HG03060 (cell line): ENCODE results near the gene SEL1L.
"Not testable (repeated sequence)": the region's sequence is repeated elsewhere in the genome, so short reads cannot be mapped to it uniquely, and the experiment has no call there.

ENCODE experiments used
- ATAC-seq: cut with Tn5 transposase; IDR thresholded peaks from one replicate; pipeline ENCODE4 v1.9.1; 2021; ENCODE audit warnings: low read depth, moderate number of reproducible peaks; ENCODE audit not compliant: unreplicated experiment

The SEL1L gene

GRCh38 chr14:81476816-81477215 lies 56.8 kb downstream of the SEL1L start:
- ATAC-seq: no peak

- no peak for ATAC-seq
These were observed 58.8 kb downstream of the SEL1L start for GRCh38 chr14:81474685-81475324.

GRCh38 chr14:81474148-81474492 lies 59.5 kb downstream of the SEL1L start:
- peak; percentile 39 for ATAC-seq

GRCh38 chr14:81473456-81474147 lies 60.1 kb downstream of the SEL1L start:
- peak; percentile 22 for ATAC-seq

- no peak for ATAC-seq
These were observed 61.4 kb downstream of the SEL1L start for GRCh38 chr14:81472096-81472800.

GRCh38 chr14:81471062-81471461 lies 62.6 kb downstream of the SEL1L start:
- ATAC-seq: no peak

DNA sequence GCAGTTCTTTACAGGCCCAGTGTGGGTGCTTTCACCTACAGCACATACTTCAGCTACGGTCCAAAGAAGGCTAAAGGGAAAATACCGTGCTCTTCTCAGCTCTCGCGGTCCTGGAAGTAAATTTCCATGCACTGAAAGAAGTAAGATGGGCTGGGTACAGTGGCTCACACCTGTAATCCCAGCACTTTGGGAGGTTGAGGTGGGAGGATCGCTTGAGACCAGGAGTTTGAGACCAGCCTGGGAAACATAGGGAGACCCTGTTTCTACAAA lies 63.2 kb downstream of the SEL1L start:
- ATAC-seq: peak; percentile 21

DNA sequence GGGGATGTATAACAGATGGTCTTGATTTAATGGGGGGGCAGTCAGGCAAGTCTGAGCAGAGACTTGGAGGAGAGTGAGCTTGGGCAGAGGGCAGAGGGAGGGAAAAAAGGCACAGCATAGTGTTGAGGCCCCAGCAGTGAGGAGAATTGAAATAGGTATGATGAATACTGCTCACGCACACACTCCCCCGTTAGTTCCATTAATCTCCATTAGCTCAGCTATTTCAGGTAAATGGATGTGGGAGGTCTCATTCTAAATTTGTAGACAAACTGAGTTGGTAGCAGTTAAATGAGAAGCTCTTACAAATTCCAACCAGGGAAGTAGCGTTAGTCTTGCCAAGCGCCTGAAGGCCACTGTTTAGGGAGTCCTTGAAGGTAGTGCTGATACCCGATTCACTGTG lies 66.8 kb downstream of the SEL1L start:
- ATAC-seq: no peak

DNA sequence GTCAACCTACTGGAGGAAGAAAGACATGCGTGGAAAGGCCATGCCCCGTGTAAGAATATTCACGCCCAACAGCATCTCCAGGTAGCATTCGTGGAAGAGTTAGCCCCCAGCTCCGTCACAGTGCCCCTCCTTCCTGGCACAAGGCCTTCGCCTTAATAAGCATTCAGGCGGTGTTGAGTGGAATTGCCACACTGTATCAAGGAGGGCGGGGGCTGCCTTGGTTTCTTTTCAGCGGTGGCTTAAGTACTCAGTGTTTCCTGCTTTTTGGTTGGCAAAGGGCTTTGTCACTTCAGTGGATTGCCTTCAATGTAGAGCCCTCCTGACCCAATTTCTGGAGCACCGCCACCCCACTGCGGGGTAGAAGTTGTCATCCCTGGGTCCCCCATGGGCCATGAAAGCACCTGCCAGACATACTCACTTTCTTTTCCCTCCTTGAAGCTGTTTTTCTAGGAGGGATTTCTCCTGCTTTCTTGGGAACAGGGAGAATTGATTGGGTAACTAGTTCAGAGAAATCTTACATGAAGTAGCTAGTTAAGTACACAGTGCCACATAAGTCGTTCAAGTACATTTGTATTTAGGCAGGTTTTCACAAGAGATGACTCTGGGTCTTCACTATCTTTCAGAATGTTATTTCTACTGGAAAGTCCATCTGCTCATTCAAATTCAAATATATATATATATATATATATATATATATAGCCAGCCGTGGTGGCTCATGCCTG lies 68.0 kb downstream of the SEL1L start:
- ATAC-seq: no peak

DNA sequence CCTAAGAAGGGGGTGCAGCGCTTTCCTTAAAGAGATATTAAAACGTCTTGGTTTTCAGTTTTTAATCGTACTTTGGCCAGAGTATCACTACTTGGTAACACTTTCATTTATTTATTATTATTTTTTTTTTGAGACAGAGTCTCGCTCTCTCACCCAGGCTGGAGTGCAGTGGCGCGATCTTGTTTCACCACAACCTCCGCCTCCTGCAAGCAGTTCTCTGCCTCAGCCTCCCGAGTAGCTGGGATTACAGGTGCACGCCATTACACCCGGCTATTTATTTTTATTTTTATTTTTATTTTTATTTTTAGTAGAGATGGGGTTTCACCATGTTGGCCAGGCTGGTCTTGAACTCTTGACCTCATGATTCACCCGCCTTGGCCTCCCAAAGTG lies 68.7 kb downstream of the SEL1L start:
- ATAC-seq: not testable (repeated sequence)

- ATAC-seq: no peak
These were observed 69.2 kb downstream of the SEL1L start for GRCh38 chr14:81464253-81465002.

DNA sequence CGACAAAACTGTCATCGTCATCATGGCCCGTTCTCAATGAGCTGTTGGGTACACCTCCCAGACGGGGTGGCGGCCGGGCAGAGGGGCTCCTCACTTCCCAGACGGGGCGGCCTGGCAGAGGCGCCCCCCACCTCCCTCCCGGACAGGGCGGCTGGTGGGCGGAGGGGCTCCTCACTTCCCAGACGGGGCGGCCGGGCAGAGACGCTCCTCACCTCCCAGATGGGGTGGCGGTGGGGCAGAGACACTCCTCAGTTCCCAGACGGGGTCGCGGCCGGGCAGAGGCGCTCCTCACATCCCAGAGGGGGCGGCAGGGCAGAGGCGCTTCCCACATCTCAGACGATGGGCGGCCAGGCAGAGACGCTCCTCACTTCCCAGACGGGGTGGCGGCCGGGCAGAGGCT lies 71.3 kb downstream of the SEL1L start:
- not testable (repeated sequence) for ATAC-seq

- ATAC-seq: no peak
These were observed 73.7 kb downstream of the SEL1L start for GRCh38 chr14:81459912-81460311.

GRCh38 chr14:81458352-81458751 lies 75.3 kb downstream of the SEL1L start:
- ATAC-seq: no peak

DNA sequence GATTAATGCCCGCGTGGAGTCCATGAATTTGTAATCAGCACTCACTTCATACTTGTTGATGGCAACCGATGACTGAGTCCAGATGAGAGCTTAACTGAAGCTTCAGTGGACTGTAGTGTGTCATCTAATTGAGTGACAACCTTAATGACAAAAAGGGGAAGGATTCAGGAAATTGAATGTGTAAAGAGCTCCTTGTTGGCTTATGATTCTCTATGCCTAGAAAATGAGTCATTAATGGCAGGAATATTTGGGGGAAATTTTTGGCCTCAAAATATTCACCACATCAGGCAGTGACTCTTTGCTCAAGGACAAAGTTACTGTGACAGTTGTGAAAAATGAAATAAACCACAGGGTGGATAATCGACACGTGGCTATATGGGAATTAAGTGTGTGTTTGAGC lies 78.3 kb downstream of the SEL1L start:
- no peak for ATAC-seq

DNA sequence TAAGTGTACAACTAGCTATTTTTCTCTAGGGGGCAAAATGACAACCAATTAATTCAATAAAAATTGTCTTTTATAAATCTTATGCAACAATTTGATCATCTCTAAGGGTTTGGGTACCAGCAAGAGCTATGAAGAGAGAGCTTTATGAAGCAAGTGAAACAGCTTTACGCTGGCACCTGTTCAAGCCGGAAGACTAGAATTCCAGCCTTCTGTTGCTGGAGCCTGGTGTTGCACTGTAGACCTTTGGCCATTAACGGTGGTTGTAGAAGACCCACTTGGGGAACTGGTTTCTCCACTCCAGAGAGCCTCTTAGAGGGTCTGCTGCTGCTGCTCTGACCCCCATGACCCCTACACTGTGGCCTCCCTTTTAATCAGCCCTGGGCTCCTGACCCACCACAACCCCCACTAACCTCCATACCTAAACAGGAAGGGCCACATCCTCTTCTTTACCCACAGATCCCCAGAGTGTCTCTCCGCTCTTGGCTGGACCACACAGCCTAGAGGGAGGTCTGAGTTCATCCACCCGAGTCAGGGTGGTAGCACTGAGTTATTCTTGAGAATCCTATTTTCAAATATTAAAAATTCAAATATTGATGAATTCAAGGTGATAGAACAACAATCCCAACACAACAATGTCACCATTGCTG lies 79.0 kb downstream of the SEL1L start:
- ATAC-seq: peak; percentile 44

DNA sequence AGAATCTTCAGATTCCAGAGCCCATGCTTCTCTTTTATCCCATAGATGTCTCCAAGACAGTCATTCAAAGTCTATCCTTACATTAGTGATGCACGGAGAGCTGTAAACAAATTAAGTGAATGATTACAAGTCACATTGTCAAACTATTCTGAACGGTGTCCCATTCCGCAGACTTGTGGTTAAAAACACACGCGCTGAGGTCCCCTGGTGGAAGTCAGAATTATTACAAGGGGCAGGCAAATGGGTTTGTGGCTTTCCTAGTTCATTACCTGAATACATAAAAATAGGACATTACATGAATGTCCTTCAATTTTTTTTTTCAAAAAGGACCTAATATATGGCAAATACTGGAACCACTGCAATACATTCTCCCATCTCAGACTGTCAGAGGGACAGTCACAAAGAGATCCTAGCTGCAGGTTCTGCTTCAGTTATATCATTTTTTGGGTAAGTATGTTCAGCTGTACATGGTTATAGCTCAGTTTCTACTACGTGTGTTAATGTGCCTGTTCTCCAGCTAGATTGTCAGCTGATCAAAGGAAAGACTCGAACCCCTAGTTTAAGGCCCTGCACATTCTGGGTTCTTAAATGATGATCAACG lies 80.4 kb downstream of the SEL1L start:
- ATAC-seq: peak; percentile 68

DNA sequence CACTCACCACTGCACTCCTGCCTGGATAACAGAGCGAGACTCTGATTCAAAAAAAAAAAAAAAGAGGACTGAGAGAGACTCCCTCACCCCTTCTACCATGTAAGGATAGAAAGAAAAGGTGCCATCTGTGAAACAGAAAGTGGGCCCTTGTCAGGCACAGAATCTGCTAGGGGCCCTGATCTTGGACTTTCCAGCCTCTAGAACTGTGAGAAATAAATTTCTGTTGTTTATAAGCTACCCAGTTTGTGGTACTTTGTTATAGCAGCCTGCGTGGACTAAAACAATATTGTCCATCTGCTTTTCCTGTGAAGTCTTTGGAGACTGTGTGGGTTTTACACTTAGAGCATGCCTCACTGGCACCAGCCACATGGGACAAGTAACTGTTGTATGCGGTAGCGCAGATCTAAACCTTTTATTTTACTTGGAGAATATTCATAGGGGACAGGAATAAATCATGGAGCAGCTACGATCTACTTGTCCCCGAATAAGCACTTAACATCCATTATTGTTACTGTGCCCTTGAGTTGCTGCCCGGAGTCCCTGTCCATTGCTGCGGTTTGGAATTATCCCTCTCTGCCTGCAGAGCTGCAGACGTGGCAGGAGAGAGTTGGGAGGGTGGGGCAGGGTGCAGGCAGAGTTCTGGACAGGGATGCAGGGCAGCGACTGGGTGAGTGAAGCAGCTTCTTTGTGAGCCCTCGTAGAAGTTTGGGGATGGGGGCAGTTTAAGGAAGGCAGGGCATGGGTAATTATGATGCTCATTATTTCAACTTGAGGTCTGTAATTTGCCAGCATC lies 81.1 kb downstream of the SEL1L start:
- ATAC-seq: no peak

DNA sequence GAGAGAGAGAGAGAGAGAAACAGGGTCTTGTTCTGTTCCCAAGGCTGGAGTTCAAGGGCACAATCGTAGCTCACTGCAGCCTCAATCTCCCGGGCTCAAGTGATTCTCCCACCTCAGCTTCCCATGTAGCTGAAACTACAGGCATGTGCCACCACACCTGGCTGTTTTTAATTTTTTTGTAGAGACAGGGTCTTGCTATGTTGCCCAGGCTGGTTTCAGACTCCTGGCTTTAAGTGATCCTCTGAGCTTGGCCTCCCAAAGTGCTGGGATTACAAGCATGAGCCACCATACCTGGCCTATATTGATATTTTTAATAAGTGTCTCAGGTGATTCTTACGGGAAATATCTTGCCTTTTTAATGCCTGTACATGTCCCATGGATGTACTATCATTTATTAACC lies 82.7 kb downstream of the SEL1L start:
- no peak for ATAC-seq
